Esophagus muscularis mucosa (tissue), 4 donors: Measurements from ENCODE around the gene MAN1A1. TPM values are rescaled to one million over a fixed set of nuclear protein-coding genes. Genes with fewer than 3 reads are reported as not detected.

Source experiments
- DNase-seq: peaks from one replicate; pipeline ENCODE4 v3.0.0-alpha.2; 2017; ENCODE audit errors: extremely low spot score
- H3K27ac ChIP-seq, 4 donors: fragments of 200-600 bp; sonication (generic); replicated peaks in 1 of 4; 1 replicate in 3 of 4; 2 replicates in 1 of 4; pipeline ENCODE4 v1.5.1; 2016 to 2019; ENCODE audit warnings: mild to moderate bottlenecking in 1 of 4
- H3K27me3 ChIP-seq, 4 donors: fragments of 200-600 bp; sonication (generic); one replicate each; pipeline versions ENCODE4 v1.5.1 to v1.6.0; 2016 to 2019
- H3K36me3 ChIP-seq, 4 donors: fragments of 200-600 bp; sonication (generic); one replicate each; pipeline ENCODE4 v1.5.1; 2016 to 2019
- H3K4me1 ChIP-seq, 4 donors: fragments of 200-600 bp; sonication (generic); one replicate each; pipeline ENCODE4 v1.5.1; 2016 to 2019
- H3K4me3 ChIP-seq, 4 donors: fragments of 200-600 bp; sonication (generic); 1 replicate in 2 of 4; 2 replicates in 2 of 4; pipeline ENCODE4 v1.5.1; 2016 to 2019; ENCODE audit warnings: mild to moderate bottlenecking in 4 of 4, moderate library complexity in 1 of 4
- H3K9me3 ChIP-seq, 4 donors: fragments of 200-600 bp; sonication (generic); 1 replicate in 3 of 4; 2 replicates in 1 of 4; pipeline ENCODE4 v1.5.1; 2016 to 2019
- CTCF ChIP-seq, 3 experiments: fragments of 200-600 bp in 2 of 3; fragments of 450-650 bp in 1 of 3; sonication (generic) in 2 of 3; IDR thresholded peaks; one replicate each; pipeline ENCODE4 v1.5.1; 2017 to 2019; ENCODE audit warnings: antibody characterized with exemption in 3 of 3, mild to moderate bottlenecking in 2 of 3, moderate library complexity in 1 of 3
- EP300 ChIP-seq: sonication (generic); formaldehyde crosslinking; IDR thresholded peaks from one replicate; pipeline ENCODE4 v1.6.1; 2017; ENCODE audit warnings: antibody characterized with exemption
- POLR2A ChIP-seq: fragments of 450-650 bp; IDR thresholded peaks from one replicate; pipeline ENCODE4 v1.6.1; 2017; ENCODE audit warnings: antibody characterized with exemption, moderate library complexity, mild to moderate bottlenecking, low read depth
- POLR2AphosphoS5 ChIP-seq, 2 donors: sonication (generic); formaldehyde crosslinking; IDR thresholded peaks; one replicate each; pipeline ENCODE4 v1.6.1; 2017; ENCODE audit warnings: antibody characterized with exemption in 2 of 2
- WGBS: methylation state at CpG from one replicate; pipeline ENCODE4 v1.1.5; 2018; 5-methylcytosine and 5-hydroxymethylcytosine counted together
- intact Hi-C: fragments of 100-400 bp; cut with DNase I; formaldehyde crosslinking; loops from one replicate; pipeline ENCODE4 v1.15.1; 2023
- total RNA-seq, 4 donors: library from RNA; depleted of rRNA; stranded (reverse); fragments of >200 nt; gene quantifications; one replicate each; pipeline versions ENCODE4 v1.1.0 to v1.2.1, GENCODE V29; 2016

Gene MAN1A1
- total RNA-seq, 4 donors from 2014 or later, result 79.4 to 125 (median 101) TPM

GRCh38 chr6:119227377-119227776 lies 122.2 kb downstream of the MAN1A1 start:
- no peaks in the 10 kb centered on the region for H3K4me1 ChIP-seq
- no peak overlapping the region for H3K27ac ChIP-seq
- H3K4me3 ChIP-seq, result no peak overlapping the region
- no peaks in the 10 kb centered on the region for H3K9me3 ChIP-seq
- H3K27me3 ChIP-seq, result no peaks in the 10 kb centered on the region
- peaks cover 0 to 8% (median 0%) of the 10 kb centered on the region in 4 donors for H3K36me3 ChIP-seq
- TF ChIP-seq EP300 (no peak), POLR2AphosphoS5 (IDR thresholded peaks at IDR 0.05) (no peak), CTCF (IDR thresholded peaks at IDR 0.05) (no peak), POLR2A (no peak)
- intact Hi-C loops, result no loop called here
- 91% methylated on average over 2 of the region's 2 CpGs for WGBS
- DNase-seq, result no peak

- no peak overlapping the region for H3K4me3 ChIP-seq
- H3K36me3 ChIP-seq, result peaks cover 0 to 3% (median 0%) of the 10 kb centered on the region in 4 donors
- TF ChIP-seq CTCF (IDR thresholded peaks at IDR 0.05), result no peak
- TF ChIP-seq POLR2A, result no peak
- no peak for TF ChIP-seq EP300
- no peak for TF ChIP-seq POLR2AphosphoS5 (IDR thresholded peaks at IDR 0.05)
- intact Hi-C loops, result no loop called here
- H3K27me3 ChIP-seq, result no peaks in the 10 kb centered on the region
- DNase-seq, result no peak
- H3K27ac ChIP-seq, result no peak overlapping the region
- no peaks in the 10 kb centered on the region for H3K4me1 ChIP-seq
- WGBS, result 83% methylated on average over 4 of the region's 4 CpGs
- no peaks in the 10 kb centered on the region for H3K9me3 ChIP-seq
Measured at GRCh38 chr6:119226089-119226488, 123.5 kb downstream of the MAN1A1 start.

GRCh38 chr6:119224095-119224701 lies 125.4 kb downstream of the MAN1A1 start:
- Histone ChIP-seq H3K27ac (no peak overlapping the region), H3K4me3 (no peak overlapping the region), H3K27me3 (no peaks in the 10 kb centered on the region), H3K4me1 (no peaks in the 10 kb centered on the region), H3K9me3 (no peaks in the 10 kb centered on the region), H3K36me3 (no peaks in the 10 kb centered on the region)
- DNase-seq, result no peak
- WGBS, result 87% methylated on average over 4 of the region's 4 CpGs
- intact Hi-C loops, result no loop called here
- TF ChIP-seq POLR2A (no peak), CTCF (IDR thresholded peaks at IDR 0.05) (no peak), POLR2AphosphoS5 (IDR thresholded peaks at IDR 0.05) (no peak), EP300 (no peak)

- H3K27me3 ChIP-seq, result no peaks in the 10 kb centered on the region
- H3K9me3 ChIP-seq, result no peaks in the 10 kb centered on the region
- H3K36me3 ChIP-seq, result no peaks in the 10 kb centered on the region
- intact Hi-C loops, result no loop called here
- H3K4me3 ChIP-seq, result no peak overlapping the region
- WGBS, result 81% methylated on average over 1 of the region's 1 CpG
- peaks cover 5 to 17% (median 9%) of the 10 kb centered on the region in 4 donors for H3K4me1 ChIP-seq
- TF ChIP-seq POLR2A (no peak), EP300 (no peak), POLR2AphosphoS5 (IDR thresholded peaks at IDR 0.05) (no peak), CTCF (IDR thresholded peaks at IDR 0.05) (no peak)
- H3K27ac ChIP-seq, result no peak overlapping the region
- DNase-seq, result no peak
Measured at GRCh38 chr6:119220452-119220851, 129.1 kb downstream of the MAN1A1 start.

- intact Hi-C loops, result no loop called here
- no peak for TF ChIP-seq POLR2A
- TF ChIP-seq POLR2AphosphoS5 (IDR thresholded peaks at IDR 0.05), result no peak
- no peak for TF ChIP-seq CTCF (IDR thresholded peaks at IDR 0.05)
- no peak for TF ChIP-seq EP300
Measured at GRCh38 chr6:119218548-119218947, 131.0 kb downstream of the MAN1A1 start.

More at GRCh38 chr6:119218548-119218947, 131.0 kb downstream of the MAN1A1 start:
- Histone ChIP-seq H3K27ac (no peak overlapping the region), H3K4me1 (peaks cover 8 to 22% (median 13%) of the 10 kb centered on the region in 4 donors), H3K27me3 (no peaks in the 10 kb centered on the region), H3K36me3 (no peaks in the 10 kb centered on the region), H3K4me3 (no peak overlapping the region), H3K9me3 (no peaks in the 10 kb centered on the region)
- no peak for DNase-seq
- WGBS, result 96% methylated on average over 4 of the region's 4 CpGs
